HG03280 (cell line): ENCODE data around the gene INPP5F.

Experiments used
- ATAC-seq: cut with Tn5 transposase; IDR thresholded peaks from one replicate; pipeline ENCODE4 v1.9.1; 2021; ENCODE audit warnings: mild to moderate bottlenecking, moderate library complexity; ENCODE audit not compliant: unreplicated experiment

Gene INPP5F

GRCh38 chr10:119807960-119808697, 82.3 kb downstream of the INPP5F start:
- no peak for ATAC-seq

DNA sequence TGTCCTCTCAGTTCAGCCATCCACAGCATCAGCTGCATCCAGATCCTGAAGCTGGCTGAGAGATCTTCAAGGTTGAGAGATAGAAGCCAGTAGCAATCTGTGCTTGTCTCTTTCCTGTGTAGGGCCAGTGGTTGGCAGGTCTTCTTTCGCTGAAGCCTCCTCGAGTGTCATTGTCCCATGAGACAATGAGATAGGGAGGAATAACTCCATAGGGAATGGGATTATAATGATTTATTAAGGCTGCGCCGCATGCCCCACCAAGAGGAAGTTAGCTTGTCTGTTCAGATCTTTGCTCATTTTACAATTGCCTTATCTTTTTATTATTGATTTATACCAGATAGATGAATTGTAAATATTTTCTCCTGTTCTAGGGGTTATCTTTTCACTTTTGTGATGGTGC, 85.3 kb downstream of the INPP5F start:
- no peak for ATAC-seq

- no peak for ATAC-seq
Measured at GRCh38 chr10:119812684-119813083, 86.8 kb downstream of the INPP5F start.

- ATAC-seq, result no peak
Measured at GRCh38 chr10:119815671-119816070, 89.8 kb downstream of the INPP5F start.

GRCh38 chr10:119817991-119818888, 92.4 kb downstream of the INPP5F start:
- ATAC-seq, result no peak

DNA sequence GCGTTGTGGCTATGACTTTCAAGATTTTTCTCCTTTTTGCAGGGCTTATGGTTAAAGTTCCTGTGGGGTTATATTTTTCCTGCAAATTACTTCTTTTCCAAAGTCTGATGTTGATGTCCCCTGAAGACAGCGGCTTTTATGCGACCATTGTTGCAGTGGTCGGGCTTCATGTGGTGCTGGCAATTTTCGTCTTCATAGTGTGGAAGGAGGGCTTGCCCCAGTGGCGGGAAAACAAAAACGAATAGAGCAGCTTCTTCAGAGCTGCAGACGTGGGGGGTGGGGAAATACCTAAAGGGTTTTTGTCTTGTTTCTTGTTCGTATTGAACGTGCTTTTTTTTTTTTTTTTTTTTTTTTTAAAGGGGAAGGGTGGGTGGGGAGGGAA, 93.0 kb downstream of the INPP5F start:
- no peak for ATAC-seq

- ATAC-seq, result no peak
Measured at GRCh38 chr10:119821182-119821581, 95.3 kb downstream of the INPP5F start.

DNA sequence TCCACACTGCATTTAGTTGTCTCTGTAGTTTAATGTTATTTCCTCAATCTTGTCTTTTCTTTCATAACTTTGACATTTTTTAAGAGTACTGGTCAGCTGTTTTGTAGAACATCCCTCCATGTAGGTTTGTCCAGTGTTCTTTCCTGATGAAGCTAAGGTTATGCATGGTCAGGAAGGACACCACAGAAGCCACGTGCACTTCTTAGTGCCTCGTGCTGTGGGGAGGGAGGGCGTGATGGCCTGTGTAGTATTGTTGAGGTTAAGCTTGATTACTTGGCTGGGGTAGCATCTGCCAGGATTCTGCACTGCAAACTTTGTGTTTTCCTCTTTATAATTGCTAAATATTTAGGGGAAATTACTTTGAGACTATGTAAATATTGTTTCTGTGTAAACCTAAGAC, 98.4 kb downstream of the INPP5F start:
- no peak for ATAC-seq

- ATAC-seq, result no peak
Measured at GRCh38 chr10:119826771-119827170, 100.9 kb downstream of the INPP5F start.

DNA sequence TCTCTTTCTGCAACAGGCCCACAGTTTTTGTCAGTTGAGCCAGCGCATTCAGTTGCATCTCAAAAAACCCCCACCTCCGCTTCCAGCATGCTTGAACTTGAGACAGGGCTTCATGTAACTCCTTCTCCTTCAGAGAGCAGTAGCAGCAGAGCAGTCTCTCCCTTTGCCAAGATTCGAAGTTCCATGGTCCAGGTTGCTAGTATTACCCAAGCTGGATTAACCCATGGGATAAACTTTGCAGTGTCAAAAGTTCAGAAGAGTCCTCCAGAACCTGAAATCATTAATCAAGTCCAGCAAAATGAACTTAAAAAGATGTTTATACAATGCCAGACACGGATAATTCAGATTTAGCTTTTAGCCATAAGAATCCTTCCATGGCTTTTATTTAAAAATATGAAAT, 101.6 kb downstream of the INPP5F start:
- ATAC-seq, result no peak

DNA sequence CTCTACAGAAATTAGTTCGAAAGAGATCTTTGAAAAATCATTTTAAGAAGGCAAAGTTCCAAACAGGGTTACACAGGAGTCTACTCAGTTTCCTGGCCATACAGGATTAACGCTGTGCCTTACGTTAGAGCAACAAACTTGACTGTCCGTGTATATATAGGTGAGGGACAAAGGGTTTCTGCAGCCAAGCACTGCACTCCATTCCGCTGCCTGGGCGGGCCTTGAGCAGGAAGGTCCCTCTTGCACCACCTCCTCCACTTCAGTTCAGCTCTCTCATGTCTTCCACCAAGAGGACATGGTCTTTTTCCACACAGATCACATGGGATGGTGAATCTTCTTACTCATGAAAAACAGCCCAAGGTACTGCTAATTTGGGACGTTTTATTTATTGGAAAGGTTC, 103.6 kb downstream of the INPP5F start:
- no peak for ATAC-seq

DNA sequence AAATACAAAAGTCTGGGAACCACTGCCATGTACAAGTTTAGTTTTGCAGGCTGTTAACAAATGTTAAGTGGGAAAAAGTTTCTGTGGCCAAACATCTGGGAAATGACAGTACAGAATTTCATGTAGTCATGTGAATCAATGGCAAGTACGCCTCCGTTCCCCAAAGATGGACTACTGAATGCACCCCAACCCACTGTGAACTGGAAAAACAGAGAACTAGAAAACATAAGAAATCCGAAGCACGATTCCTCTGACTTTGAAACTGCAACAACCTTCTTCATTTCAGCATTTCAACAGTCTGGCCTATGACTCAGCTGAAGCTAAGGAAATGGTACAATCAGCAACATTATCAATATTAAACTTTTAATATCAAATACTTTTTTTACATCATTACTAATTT, 105.0 kb downstream of the INPP5F start:
- no peak for ATAC-seq

DNA sequence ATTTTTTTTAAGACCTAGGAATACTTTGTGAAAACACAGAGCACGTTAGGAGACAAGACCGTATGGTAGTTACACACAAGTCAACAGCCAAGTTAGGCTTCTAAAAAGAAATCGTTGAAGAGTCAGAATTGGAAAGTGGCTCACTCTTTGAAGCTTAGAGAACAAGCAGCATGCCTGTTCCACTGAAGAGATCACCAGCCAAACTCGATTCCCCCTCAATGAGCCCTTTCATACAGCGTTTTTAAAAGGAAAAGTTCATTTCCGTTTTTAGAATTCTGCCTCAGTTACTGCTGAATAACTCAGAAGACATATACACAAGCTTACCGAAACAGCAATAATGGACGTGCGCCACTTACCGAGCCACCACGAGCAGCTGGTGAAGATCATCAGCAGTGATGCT, 105.8 kb downstream of the INPP5F start:
- no peak for ATAC-seq

- ATAC-seq, result no peak
Measured at GRCh38 chr10:119832951-119833350, 107.1 kb downstream of the INPP5F start.

DNA sequence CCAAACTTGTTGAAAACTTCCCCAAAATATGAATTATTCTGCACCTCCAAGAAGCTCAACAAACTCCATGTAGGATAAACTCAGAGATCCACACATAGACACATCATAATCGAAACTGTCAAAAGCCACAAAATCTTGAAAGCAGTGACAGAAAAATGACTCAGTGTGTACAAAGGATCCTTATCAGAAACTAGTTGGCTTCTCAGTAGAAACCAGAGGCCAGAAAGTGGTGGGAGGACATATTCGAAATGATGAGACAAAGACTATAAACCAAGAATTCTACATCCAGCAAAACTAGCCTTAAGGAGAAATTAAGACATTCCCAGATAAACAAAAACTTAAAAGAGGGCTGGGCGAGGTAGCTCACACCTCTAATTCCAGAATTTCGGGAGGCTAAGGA, 108.3 kb downstream of the INPP5F start:
- no peak for ATAC-seq

DNA sequence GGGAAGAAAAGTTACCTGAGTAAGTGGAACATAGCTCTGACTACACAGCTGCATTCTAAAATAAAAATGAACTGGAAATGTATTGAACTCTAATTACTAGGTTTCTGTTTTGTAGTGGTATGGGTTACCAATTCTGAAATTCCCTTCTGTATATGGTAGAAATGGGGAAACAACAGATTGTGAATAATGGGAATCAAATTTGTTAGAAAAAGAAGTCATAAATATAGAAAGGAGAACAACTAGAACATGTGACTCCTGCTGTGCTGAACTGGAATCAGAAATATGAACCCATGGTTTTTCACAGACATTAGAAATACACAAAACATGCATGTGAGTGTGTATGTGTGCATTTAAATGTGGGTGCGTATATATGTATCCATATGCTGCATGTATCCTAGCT, 119.8 kb downstream of the INPP5F start:
- no peak for ATAC-seq

- no peak for ATAC-seq
Measured at GRCh38 chr10:119849031-119849789, 123.4 kb downstream of the INPP5F start.

- no peak for ATAC-seq
Measured at GRCh38 chr10:119849944-119850343, 124.1 kb downstream of the INPP5F start.

GRCh38 chr10:119852277-119852676, 126.4 kb downstream of the INPP5F start:
- no peak for ATAC-seq

DNA sequence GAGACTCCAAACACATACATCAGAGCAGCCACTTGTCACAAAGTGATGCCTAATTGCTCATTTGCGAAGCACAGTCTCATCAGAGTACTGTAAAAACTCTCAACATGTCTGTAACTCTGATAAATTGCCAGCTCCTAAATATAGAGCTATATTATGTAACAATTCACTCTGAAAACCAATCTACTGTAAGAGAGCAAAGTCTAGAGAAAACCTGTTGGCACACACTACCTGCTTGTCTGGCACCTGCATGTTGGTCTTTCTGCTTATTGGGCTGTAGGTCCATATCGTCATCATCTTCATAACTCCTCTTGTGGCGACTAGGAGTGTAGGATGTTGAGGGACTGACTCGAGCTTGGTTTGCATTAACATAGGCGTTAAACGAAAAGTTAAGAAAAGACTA, 127.0 kb downstream of the INPP5F start:
- no peak for ATAC-seq

GRCh38 chr10:119853574-119853973, 127.7 kb downstream of the INPP5F start:
- ATAC-seq, result no peak

DNA sequence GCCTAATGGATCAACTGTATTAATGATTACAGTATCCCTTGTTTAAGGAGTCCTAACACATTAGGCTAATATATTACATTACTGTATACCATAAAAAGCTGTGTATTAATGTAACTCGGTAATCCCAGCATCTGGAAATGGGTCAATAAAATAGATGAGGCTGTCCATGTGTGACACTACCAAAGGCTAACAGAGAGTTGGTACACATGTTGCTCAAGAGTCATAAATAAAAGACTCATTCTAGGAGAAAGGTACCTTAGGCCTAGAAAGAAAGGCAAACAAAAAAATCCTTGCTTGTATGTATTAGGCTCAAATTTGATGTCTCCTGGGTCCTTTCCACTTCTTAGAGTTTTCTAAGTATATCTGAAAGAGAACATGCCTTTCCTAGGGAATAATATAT, 132.2 kb downstream of the INPP5F start:
- ATAC-seq, result no peak
